Spleen (tissue), 7 donors: Measurements from ENCODE around the gene FBXL2.

Experiments
- CTCF ChIP-seq, 11 experiments: fragments of 200-600 bp in 7 of 11; fragments of 450-650 bp in 4 of 11; sonication (generic) in 4 of 11; IDR thresholded peaks in 8 of 11; conservative IDR thresholded peaks in 3 of 11; 1 replicate in 7 of 11; 2 replicates in 4 of 11; pipeline versions ENCODE4 v1.4.0 to v1.8.0; 2016 to 2021; ENCODE audit warnings: antibody characterized with exemption in 11 of 11, inconsistent platforms in 4 of 11, mild to moderate bottlenecking in 1 of 11
- POLR2A ChIP-seq, 3 donors: fragments of 450-650 bp; IDR thresholded peaks; one replicate each; pipeline ENCODE4 v1.5.1; 2017; ENCODE audit warnings: antibody characterized with exemption in 3 of 3, mild to moderate bottlenecking in 1 of 3
- POLR2AphosphoS5 ChIP-seq, 3 donors: sonication (generic); formaldehyde crosslinking; IDR thresholded peaks; one replicate each; pipeline ENCODE4 v1.5.1; 2017; ENCODE audit warnings: antibody characterized with exemption in 3 of 3
- donor health status: DM: no; HTN: no; CAD: no; lungs with moderate emphysema.
- donor health status: DM: no; HTN: no; CAD: no.
- donor health status: DM: no; HTN: no; CAD: no.

DNA sequence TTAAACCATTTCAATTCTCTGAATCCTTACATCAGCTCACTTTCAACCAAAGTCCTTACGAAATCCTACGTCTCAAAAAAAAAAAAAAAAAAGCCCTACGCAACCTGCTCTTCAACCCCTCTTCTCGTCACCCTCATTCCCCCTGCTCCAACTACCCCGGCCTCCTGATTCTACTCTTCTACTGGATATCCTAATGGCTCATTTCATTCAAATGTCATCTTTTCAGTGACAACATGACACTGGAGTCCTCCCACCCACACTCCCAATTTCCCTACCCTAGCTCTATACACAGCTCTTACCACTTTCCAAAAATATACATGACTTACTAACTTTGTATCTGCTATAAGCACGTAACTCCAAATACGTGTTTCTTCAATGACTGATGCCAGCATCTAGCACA lies 151.5 kb downstream of the FBXL2 start:
- TF ChIP-seq CTCF (IDR thresholded peaks at IDR 0.05 in 8 of 11, conservative IDR thresholded peaks at IDR 0.05 in 3 of 11) (no peak), POLR2A (IDR thresholded peaks at IDR 0.05) (no peak), POLR2AphosphoS5 (IDR thresholded peaks at IDR 0.05) (no peak)
